Dendritic cell treated with granulocyte-macrophage colony-stimulating factor and Interleukin-4, amounts not matched to agents 40 ng/mL and 50 ng/mL, for 4 days (primary cell): ENCODE data around the gene TOGARAM2.

ENCODE experiments used
- H3K27ac Mint-ChIP-seq: one replicate; pipeline ENCODE4 v1.8.0; 2022; ENCODE audit warnings: mild to moderate bottlenecking, mixed read lengths
- H3K27me3 Mint-ChIP-seq: one replicate; pipeline ENCODE4 v1.8.0; 2022; ENCODE audit warnings: mild to moderate bottlenecking, mixed read lengths
- H3K36me3 Mint-ChIP-seq: one replicate; pipeline ENCODE4 v1.8.0; 2022; ENCODE audit warnings: low read depth, mixed read lengths
- H3K4me1 Mint-ChIP-seq: one replicate; pipeline ENCODE4 v1.8.0; 2022; ENCODE audit warnings: low read depth, mixed read lengths
- H3K4me3 Mint-ChIP-seq: one replicate; pipeline ENCODE4 v1.8.0; 2022; ENCODE audit warnings: mild to moderate bottlenecking, moderate library complexity, mixed read lengths
- H3K9me3 Mint-ChIP-seq: one replicate; pipeline ENCODE4 v1.8.0; 2022; ENCODE audit warnings: mixed read lengths
- intact Hi-C: fragments of 100-400 bp; cut with micrococcal nuclease; formaldehyde crosslinking; loops from one replicate; pipeline ENCODE4 v1.15.0; 2022

The TOGARAM2 gene

DNA sequence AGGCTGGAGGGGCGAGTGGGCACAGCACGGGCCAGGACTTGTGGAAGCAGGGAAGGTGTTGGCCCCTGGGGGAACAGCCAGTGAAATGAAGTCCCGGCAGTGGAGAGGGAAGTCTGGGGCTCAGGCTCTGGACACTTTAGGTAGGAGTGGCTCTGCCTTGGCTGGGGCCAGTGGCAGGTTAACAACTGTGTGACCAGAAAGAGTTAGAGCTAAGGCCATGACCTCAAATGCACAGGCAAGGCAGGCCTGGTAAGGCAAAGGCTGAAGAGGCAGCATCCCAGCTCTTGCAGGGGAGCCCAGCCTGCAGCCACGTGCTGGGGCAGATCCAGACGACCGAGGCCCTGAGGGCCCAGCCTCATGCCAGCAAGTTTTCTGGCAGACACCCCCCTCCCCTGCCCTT lies 71.7 kb downstream of the TOGARAM2 start:
- Mint-ChIP-seq H3K9me3 (no peaks in the 10 kb centered on the region), H3K4me3 (no peak overlapping the region), H3K4me1 (peaks cover 5% of the 10 kb centered on the region), H3K27ac (peak overlapping the region; percentile 46), H3K27me3 (no peaks in the 10 kb centered on the region), H3K36me3 (no peaks in the 10 kb centered on the region)
- intact Hi-C loops, result no loop called here

DNA sequence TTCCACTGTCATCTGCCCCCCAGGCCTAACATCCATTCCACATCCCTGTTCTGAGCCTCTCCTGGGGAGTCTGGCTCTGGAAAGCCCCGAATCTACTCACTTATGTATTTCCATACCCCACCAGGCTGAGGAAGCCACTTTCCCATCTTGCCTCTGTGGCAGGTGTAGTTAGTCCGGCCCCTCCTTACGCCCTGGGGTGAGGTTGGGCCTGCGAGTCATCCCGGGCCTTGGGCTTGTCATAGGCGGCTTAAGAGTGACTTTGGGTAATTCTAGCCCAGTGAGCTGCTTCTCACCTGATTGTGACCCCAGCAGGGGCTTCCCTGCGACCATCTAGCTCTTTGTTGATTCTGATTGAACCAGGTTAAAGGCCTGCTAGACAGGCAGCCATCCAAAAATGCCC lies 72.1 kb downstream of the TOGARAM2 start:
- intact Hi-C loops, result no loop called here
- no peak overlapping the region for H3K4me3 Mint-ChIP-seq
- H3K9me3 Mint-ChIP-seq, result no peaks in the 10 kb centered on the region
- H3K36me3 Mint-ChIP-seq, result no peaks in the 10 kb centered on the region
- peak overlapping the region; percentile 46 for H3K27ac Mint-ChIP-seq
- H3K4me1 Mint-ChIP-seq, result peaks cover 5% of the 10 kb centered on the region
- no peaks in the 10 kb centered on the region for H3K27me3 Mint-ChIP-seq

- no peaks in the 10 kb centered on the region for H3K36me3 Mint-ChIP-seq
- no peaks in the 10 kb centered on the region for H3K9me3 Mint-ChIP-seq
- H3K4me1 Mint-ChIP-seq, result peaks cover 5% of the 10 kb centered on the region
- no peak overlapping the region for H3K27ac Mint-ChIP-seq
- H3K4me3 Mint-ChIP-seq, result no peak overlapping the region
- no peaks in the 10 kb centered on the region for H3K27me3 Mint-ChIP-seq
- intact Hi-C loops, result no loop called here
Measured at GRCh38 chr2:29053670-29054400, 72.7 kb downstream of the TOGARAM2 start.

- Mint-ChIP-seq H3K27ac (no peak overlapping the region), H3K4me3 (no peak overlapping the region), H3K9me3 (no peaks in the 10 kb centered on the region), H3K36me3 (no peaks in the 10 kb centered on the region), H3K4me1 (peaks cover 5% of the 10 kb centered on the region), H3K27me3 (no peaks in the 10 kb centered on the region)
- intact Hi-C loops, result no loop called here
Measured at GRCh38 chr2:29054430-29054829, 73.3 kb downstream of the TOGARAM2 start.

DNA sequence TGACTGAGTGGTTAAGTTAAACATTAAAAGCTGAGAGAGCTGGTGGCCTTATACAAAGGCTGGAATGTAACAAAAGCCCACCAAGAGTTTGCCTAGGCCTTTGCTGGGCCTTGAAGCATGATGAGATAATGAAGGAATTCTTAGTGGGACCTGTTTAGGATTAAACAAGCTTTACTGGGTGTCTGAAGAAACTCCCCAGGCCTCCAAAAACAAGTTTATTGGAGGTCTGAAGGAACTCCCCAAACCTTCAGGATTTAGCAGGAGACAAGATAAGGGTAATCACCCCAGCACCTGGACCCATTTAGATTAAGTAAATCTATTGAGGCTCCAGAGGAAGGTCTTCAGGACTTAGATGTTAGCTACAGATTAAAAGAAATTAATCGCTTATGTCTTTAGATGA lies 74.5 kb downstream of the TOGARAM2 start:
- intact Hi-C loops, result no loop called here
- Mint-ChIP-seq H3K36me3 (no peaks in the 10 kb centered on the region), H3K4me1 (peaks cover 5% of the 10 kb centered on the region), H3K27ac (no peak overlapping the region), H3K4me3 (no peak overlapping the region), H3K27me3 (no peaks in the 10 kb centered on the region), H3K9me3 (no peaks in the 10 kb centered on the region)

DNA sequence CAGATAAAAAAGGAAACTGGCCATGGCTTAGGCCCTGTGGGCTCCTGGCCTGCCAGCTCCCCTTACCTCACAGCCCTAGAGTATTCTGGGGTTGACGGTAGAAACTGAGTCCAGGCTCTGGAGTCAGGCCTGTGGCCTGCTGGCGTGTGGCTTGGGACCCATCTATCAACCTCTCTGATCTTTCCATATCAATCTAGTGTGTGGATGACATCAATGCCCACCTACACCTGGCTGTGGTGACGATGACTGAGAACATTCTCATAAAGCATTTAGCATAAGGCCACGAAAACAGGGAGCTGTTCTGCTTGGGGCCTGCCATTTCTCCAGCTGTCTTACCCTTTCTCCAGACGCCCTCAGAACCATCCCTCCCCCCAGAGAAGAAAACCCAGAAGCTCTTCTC lies 75.4 kb downstream of the TOGARAM2 start:
- H3K27me3 Mint-ChIP-seq, result no peaks in the 10 kb centered on the region
- peaks cover 8% of the 10 kb centered on the region for H3K4me1 Mint-ChIP-seq
- H3K9me3 Mint-ChIP-seq, result no peaks in the 10 kb centered on the region
- H3K36me3 Mint-ChIP-seq, result no peaks in the 10 kb centered on the region
- no peak overlapping the region for H3K4me3 Mint-ChIP-seq
- no peak overlapping the region for H3K27ac Mint-ChIP-seq
- intact Hi-C loops, result no loop called here

- Mint-ChIP-seq H3K4me1 (peaks cover 13% of the 10 kb centered on the region), H3K9me3 (no peaks in the 10 kb centered on the region), H3K27ac (no peak overlapping the region), H3K27me3 (no peaks in the 10 kb centered on the region), H3K4me3 (no peak overlapping the region), H3K36me3 (no peaks in the 10 kb centered on the region)
- intact Hi-C loops, result no loop called here
Measured at GRCh38 chr2:29057006-29057405, 75.9 kb downstream of the TOGARAM2 start.

- no peaks in the 10 kb centered on the region for H3K9me3 Mint-ChIP-seq
- H3K4me1 Mint-ChIP-seq, result peaks cover 13% of the 10 kb centered on the region
- H3K27me3 Mint-ChIP-seq, result no peaks in the 10 kb centered on the region
- no peaks in the 10 kb centered on the region for H3K36me3 Mint-ChIP-seq
- intact Hi-C loops, result no loop called here
- no peak overlapping the region for H3K4me3 Mint-ChIP-seq
- no peak overlapping the region for H3K27ac Mint-ChIP-seq
Measured at GRCh38 chr2:29059624-29060023, 78.5 kb downstream of the TOGARAM2 start.

DNA sequence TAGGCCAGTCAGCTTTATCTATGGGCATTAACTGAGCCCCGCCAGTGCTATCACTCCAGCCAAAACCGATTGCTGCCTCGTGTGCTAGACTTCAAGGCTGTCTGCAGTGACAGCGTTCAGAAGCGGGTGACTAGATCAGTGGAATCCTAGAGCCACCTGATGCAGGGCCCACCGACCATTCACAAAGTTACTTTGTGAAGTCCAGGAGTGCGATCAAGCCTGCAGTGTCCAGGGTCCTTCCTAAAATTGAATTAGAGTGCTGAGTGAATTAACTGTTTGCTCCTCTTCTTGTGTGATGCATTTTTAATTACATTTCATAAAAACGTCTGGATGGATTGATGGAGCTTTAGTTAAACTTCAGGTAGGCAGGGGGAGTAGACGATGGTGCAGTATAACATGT lies 79.3 kb downstream of the TOGARAM2 start:
- H3K27me3 Mint-ChIP-seq, result no peaks in the 10 kb centered on the region
- H3K36me3 Mint-ChIP-seq, result no peaks in the 10 kb centered on the region
- peaks cover 7% of the 10 kb centered on the region for H3K4me1 Mint-ChIP-seq
- no peak overlapping the region for H3K27ac Mint-ChIP-seq
- no peak overlapping the region for H3K4me3 Mint-ChIP-seq
- H3K9me3 Mint-ChIP-seq, result no peaks in the 10 kb centered on the region
- intact Hi-C loops, result no loop called here

GRCh38 chr2:29061176-29061575 lies 80.1 kb downstream of the TOGARAM2 start:
- peaks cover 8% of the 10 kb centered on the region for H3K4me1 Mint-ChIP-seq
- intact Hi-C loops, result no loop called here
- H3K27me3 Mint-ChIP-seq, result no peaks in the 10 kb centered on the region
- no peak overlapping the region for H3K27ac Mint-ChIP-seq
- H3K9me3 Mint-ChIP-seq, result no peaks in the 10 kb centered on the region
- no peak overlapping the region for H3K4me3 Mint-ChIP-seq
- H3K36me3 Mint-ChIP-seq, result no peaks in the 10 kb centered on the region

DNA sequence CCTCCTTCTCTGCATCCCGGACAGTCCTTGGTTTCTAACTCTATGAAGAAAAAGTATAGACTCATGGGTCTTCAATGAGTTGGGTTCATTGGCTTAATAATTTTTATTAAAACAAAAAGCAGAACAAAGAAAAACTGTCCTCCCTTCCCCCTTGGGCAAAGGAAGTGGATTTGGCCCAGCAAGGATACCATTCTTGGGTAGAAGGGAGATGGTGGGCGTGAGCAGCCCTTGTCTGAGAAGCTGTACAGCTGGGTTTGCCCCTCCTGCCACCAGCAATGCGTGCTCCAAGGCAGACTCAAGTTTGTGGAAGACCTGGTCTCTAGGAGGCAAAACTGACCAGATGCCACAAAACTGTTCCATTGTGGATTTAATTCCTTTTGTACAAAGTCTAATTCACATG lies 80.5 kb downstream of the TOGARAM2 start:
- no peak overlapping the region for H3K27ac Mint-ChIP-seq
- H3K9me3 Mint-ChIP-seq, result no peaks in the 10 kb centered on the region
- H3K36me3 Mint-ChIP-seq, result no peaks in the 10 kb centered on the region
- H3K4me3 Mint-ChIP-seq, result no peak overlapping the region
- intact Hi-C loops, result no loop called here
- no peaks in the 10 kb centered on the region for H3K27me3 Mint-ChIP-seq
- peaks cover 12% of the 10 kb centered on the region for H3K4me1 Mint-ChIP-seq

- Mint-ChIP-seq H3K9me3 (no peaks in the 10 kb centered on the region), H3K36me3 (no peaks in the 10 kb centered on the region), H3K4me3 (no peak overlapping the region), H3K27me3 (no peaks in the 10 kb centered on the region), H3K4me1 (peaks cover 20% of the 10 kb centered on the region), H3K27ac (no peak overlapping the region)
- intact Hi-C loops, result no loop called here
Measured at GRCh38 chr2:29062371-29062770, 81.3 kb downstream of the TOGARAM2 start.

DNA sequence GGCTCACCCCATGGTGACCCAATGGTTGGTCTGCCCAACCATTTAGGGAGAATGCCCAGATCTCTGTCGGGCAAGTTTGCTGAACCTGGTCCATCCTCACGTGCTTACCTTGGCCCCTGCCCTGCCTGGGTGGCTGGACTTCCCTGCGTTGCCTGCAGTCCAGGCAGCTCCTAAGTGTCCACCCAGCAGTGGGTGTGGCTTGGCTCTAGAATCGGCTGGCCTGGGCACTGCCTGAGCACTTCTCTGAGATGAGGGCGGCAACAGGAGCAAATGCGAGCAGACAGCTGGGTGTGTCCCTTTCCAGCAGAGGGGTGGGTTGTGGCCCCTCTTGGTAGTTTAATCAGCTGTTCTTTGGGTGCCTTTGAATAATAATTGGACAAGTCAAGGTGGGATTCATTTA lies 82.0 kb downstream of the TOGARAM2 start:
- Mint-ChIP-seq H3K4me3 (no peak overlapping the region), H3K36me3 (no peaks in the 10 kb centered on the region), H3K27ac (no peak overlapping the region), H3K4me1 (peaks cover 20% of the 10 kb centered on the region), H3K9me3 (no peaks in the 10 kb centered on the region), H3K27me3 (no peaks in the 10 kb centered on the region)
- intact Hi-C loops, result no loop called here

- H3K36me3 Mint-ChIP-seq, result no peaks in the 10 kb centered on the region
- intact Hi-C loops, result no loop called here
- H3K4me1 Mint-ChIP-seq, result peaks cover 20% of the 10 kb centered on the region
- no peaks in the 10 kb centered on the region for H3K27me3 Mint-ChIP-seq
- H3K9me3 Mint-ChIP-seq, result no peaks in the 10 kb centered on the region
- H3K4me3 Mint-ChIP-seq, result no peak overlapping the region
- H3K27ac Mint-ChIP-seq, result no peak overlapping the region
Measured at GRCh38 chr2:29063646-29064345, 82.7 kb downstream of the TOGARAM2 start.

- Mint-ChIP-seq H3K9me3 (no peaks in the 10 kb centered on the region), H3K36me3 (no peaks in the 10 kb centered on the region), H3K27ac (no peak overlapping the region), H3K4me3 (no peak overlapping the region), H3K4me1 (peaks cover 20% of the 10 kb centered on the region), H3K27me3 (no peaks in the 10 kb centered on the region)
- intact Hi-C loops, result no loop called here
Measured at GRCh38 chr2:29064346-29064715, 83.2 kb downstream of the TOGARAM2 start.
